GM12865 (cell line): ENCODE measurements around the gene ZNF780B.

Source experiments
- DNase-seq: peaks from one replicate; pipeline ENCODE4 v3.0.0; 2010; ENCODE audit warnings: low read depth
- H3K4me3 ChIP-seq: 2 replicates; pipeline ENCODE4 v1.5.1; 2011; ENCODE audit warnings: mild to moderate bottlenecking, low read depth, low read length, control low read depth
- TF ChIP-seq, protein P1 (sequence below): IDR thresholded peaks from 2 replicates; pipeline ENCODE4 v1.5.1; 2011; ENCODE audit warnings: low read length, control low read depth, low read depth, inconsistent platforms; ENCODE audit not compliant: insufficient read depth; ENCODE audit errors: missing control alignments

ZNF780B gene

DNA sequence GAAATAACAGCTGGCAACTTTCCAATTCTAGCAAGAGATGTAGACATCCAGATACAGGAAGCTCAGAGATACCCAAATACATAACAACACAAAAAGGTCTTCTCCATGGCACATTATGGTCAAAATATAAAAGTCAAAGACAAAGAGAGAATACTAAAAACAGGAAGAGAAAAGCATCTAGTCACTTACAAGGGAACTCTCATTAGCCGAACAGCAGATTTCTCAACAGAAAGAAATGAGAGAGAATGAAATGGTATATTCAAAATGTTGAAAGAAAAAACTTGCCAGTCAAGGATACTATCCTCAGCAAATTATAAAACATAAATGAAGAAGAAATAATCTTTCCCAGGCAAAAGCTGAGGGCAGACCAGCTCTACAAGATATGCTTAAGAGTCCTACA lies 22.3 kb upstream of the ZNF780B start:
- DNase-seq: no peak
- TF ChIP-seq, protein P1, sequence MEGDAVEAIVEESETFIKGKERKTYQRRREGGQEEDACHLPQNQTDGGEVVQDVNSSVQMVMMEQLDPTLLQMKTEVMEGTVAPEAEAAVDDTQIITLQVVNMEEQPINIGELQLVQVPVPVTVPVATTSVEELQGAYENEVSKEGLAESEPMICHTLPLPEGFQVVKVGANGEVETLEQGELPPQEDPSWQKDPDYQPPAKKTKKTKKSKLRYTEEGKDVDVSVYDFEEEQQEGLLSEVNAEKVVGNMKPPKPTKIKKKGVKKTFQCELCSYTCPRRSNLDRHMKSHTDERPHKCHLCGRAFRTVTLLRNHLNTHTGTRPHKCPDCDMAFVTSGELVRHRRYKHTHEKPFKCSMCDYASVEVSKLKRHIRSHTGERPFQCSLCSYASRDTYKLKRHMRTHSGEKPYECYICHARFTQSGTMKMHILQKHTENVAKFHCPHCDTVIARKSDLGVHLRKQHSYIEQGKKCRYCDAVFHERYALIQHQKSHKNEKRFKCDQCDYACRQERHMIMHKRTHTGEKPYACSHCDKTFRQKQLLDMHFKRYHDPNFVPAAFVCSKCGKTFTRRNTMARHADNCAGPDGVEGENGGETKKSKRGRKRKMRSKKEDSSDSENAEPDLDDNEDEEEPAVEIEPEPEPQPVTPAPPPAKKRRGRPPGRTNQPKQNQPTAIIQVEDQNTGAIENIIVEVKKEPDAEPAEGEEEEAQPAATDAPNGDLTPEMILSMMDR: no peak

DNA sequence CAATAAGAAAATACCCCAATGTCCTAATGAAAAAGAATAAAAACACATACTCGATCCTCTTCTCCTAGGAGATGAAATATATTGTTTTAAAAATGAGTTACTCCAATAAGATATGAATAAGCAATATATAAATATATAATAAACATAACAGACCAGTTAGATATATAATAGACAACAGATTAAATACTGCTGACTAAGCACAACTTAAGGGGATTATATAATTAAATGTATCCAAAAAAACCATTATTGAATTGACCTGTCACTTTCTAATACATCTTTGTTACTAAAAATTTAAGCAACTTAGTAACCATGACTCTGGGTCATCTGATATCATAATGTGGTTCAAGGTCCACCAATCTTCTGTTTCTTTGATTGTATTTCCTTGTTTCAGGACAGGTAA lies 14.0 kb upstream of the ZNF780B start:
- no peak for DNase-seq
- no peak overlapping the region for H3K4me3 ChIP-seq
- TF ChIP-seq, protein P1: no peak

More for the DNA sequence above, 22.3 kb upstream of the ZNF780B start:
- no peak overlapping the region for H3K4me3 ChIP-seq

DNA sequence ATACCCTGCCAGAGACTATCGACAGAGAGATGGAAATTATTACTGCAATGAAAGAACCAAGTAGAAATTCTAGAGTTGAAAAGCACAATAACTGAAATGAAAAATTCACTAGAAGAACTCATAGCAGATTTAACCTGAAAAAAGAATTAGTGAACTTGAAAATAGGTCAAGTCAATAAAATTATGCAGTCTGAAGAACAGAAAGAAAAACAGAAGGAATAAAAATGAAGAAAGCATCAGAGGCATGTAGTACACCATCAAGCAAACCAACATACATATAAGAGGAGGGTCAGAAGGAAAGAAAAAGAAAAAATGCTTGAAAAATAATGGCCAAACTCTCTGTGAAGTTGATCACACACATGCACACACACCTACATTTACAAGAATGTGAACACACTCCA lies 3.6 kb upstream of the ZNF780B start:
- TF ChIP-seq, protein P1: no peak
- DNase-seq: no peak
- H3K4me3 ChIP-seq: no peak overlapping the region

DNA sequence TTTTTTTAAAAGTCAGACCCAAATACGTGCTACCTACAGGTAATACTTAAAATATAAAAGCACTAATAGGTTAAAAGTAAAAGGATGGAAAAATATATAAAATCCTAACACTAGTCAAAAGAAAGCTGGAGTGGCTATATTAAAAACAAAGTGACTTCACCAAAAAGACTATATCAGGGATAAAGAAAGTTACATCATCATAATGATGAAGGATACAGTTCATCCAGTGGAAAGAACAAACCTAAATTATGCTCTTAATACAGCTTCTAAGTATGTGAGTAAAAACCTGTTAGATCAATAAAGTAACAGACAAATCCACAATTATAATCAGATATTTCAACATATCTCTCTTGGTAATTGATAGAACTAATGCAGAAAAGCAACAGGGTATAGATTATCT lies 1.1 kb upstream of the ZNF780B start:
- no peak for DNase-seq
- TF ChIP-seq, protein P1: no peak
- peak overlapping the region; percentile 87 for H3K4me3 ChIP-seq

DNA sequence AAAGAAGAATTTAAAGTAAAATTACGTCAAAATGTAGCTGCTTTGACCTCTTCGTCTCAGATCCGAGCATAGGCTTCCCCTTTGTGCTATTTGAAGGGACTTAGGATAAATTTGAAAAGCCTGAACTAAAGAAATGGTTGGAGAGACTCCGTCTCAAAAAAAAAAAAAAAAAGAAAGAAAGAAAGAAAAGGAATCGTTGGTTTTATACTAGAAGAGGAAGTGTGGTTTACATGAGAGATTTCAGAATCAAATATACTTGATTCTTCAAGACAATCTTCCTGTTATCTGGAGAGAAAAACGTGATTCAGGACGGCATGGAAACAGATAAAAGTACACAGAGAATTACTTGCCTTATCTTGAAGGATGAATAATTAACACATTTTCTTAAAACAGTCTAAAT lies 474 bp upstream of the ZNF780B start:
- H3K4me3 ChIP-seq: peak overlapping the region; percentile 87
- TF ChIP-seq, protein P1: no peak

DNA sequence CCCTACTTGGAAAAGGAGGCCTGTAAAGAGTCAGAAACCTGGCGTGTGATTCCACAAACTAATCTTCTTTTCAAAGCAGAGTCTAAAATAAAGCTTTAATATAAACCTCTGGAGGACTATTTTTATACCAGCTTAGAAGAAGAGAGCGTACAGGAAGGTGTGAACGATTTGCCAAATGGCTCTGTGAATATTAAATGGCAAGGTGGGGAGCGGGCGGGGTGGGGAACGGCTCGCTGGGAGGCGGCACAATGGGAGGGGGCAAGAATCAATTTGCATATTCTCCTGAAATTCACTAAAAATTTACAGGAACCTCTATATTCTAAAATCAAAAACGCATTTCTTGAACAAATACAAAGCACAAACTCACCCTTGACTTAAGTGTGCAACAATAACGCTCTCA lies 982 bp downstream of the ZNF780B start:
- TF ChIP-seq, protein P1: no peak
- DNase-seq: no peak
- H3K4me3 ChIP-seq: peak overlapping the region; percentile 87

More for the DNA sequence above, 474 bp upstream of the ZNF780B start:
- no peak for DNase-seq

DNA sequence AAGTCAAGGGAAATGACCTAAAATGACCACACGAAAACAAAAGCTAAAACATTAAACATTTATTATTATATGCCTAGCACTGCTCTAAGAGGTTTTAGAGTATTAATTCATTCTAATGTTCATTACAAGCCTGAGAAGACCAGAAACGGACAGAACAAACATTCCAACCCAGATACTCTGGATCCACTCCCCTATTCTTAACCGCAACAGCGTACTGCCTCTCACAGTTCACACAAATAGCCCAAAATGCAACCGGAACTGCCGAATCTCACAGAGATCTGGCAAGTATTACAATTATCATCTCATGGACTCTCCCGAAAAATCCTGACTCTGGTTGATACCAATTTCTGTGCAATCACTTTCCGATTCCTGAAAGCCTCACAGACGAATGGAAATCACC lies 1.4 kb downstream of the ZNF780B start:
- no peak overlapping the region; the same call in 1 of the 2 replicates for H3K4me3 ChIP-seq
- no peak for DNase-seq
- TF ChIP-seq, protein P1: no peak
